Stimulated activated CD4-positive, alpha-beta T cell treated with anti-CD3 and anti-CD28 coated beads, Interleukin-4, amount 100 ng/mL, for 4 hours (primary cell): Measurements from ENCODE around the gene CRISPLD2.
"Not testable (repeated sequence)": the region's sequence is repeated elsewhere in the genome, so short reads cannot be mapped to it uniquely, and the experiment has no call there.

Experiments
- DNase-seq, 2 experiments: peaks; one replicate each; pipeline ENCODE4 v3.0.0-alpha.2; 2020

The CRISPLD2 gene

DNA sequence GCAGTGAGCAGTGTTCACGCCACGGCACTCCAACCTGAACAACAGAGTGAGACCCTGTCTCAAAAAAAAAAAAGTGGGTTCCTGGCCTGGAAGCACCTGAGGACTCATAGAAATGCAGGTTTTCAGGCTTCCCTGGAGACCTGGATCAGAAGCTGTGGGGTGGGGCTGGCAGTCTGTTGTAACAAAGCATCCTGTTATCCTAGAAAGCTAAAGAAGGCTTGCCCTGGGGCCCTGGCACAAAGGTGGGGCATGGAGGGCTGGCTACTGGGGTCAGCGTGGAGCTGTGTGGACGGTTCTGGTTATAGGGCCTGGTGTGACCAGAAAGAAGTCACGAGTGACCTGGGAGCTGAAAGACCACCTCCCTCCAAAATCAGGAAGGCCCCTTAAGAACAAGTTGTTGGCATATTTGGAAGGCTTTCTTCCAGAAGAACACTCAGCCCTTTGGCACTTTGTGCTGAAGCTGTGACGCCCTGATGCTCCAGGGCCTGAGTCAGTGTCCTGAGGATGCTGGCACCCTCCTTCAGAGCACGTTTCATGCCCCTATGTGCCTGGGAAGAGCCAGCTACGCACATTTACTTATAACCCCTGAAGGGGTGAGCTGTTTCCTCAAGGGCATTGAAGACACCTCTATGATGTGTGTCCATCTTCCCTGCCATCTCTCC lies 6.2 kb downstream of the CRISPLD2 start:
- no peak for DNase-seq

DNA sequence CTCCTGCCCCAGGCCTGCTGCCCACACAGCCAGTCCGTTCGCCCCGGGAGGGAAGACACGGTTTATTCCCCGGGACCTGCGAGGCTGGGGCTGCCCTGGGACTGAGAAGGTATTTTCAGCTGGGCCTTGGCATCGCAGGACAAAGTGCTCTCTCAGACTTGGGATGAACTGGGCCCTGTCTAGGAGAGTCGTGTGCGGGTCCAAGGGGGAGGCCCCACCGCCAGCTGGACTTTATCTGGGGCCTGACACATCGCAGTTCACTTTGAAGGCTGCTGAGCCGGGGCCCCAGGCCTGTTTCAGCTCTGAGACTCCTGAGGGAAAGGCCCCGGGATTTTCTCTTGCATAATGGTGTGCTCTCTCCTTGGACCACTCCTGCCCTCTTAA lies 6.8 kb downstream of the CRISPLD2 start:
- no peak for DNase-seq

DNA sequence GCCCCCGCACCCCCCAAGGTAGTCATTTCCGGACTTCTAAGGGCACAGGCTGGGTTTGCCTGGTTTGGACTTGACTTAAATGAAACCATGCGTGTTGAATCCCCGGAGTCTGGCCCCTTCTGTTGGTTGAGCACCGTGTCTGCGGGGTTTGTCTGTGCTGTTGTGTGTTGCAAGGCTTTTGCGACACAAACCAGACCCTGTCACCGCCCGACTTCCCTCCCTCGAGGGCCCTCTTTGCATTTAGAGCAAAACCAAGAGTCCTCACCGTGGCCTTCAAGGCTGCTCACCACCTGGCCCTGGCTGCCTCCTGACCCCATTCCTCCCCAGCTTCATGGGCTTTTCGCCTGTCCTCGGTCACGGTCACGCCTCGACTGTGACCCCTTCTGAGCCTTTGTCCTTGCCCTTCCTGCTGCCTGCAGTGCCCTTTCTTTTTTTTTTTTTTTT lies 7.4 kb downstream of the CRISPLD2 start:
- DNase-seq, result no peak

GRCh38 chr16:84827897-84828296 lies 8.1 kb downstream of the CRISPLD2 start:
- no peak for DNase-seq

- no peak for DNase-seq
Observed at GRCh38 chr16:84828322-84828721, 8.5 kb downstream of the CRISPLD2 start.

DNA sequence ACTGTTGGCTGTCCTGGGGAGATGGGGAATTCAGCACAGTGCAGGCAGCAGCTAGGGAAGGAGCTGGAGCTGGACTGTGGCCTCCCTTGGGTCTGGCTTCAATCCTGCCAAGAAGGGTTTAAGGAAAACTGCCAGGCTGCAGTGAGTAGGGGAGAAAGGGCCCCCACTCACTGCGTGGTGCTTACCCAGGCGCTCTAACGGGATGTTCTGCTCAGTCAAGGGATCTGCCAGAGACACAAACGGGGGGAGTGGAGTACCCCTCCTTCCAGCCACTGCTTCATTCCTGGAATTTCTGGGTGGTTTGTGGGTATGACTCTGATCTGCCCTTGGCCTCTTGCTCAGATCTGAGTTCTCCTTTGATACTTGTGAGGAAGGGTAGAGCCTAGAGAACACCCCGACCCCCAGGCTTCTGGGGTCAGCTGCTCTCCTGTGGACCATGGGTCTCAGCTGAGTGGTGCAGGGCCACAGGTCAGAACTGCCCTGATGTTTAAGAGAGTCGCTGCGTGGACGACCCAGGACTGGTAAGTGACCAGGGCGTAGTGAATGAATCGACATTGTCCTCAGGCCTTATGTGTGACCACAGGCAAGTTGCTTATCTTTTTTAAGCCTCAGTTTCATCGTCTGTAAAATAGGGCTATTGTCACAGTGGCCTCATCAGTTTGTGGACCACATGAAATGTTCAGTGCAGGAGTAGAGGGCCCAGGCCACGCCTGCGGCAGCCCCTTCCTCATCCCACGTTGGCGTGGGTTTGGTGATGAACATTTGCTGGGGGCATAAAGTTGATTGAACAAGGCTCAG lies 9.6 kb downstream of the CRISPLD2 start:
- DNase-seq, result no peak

DNA sequence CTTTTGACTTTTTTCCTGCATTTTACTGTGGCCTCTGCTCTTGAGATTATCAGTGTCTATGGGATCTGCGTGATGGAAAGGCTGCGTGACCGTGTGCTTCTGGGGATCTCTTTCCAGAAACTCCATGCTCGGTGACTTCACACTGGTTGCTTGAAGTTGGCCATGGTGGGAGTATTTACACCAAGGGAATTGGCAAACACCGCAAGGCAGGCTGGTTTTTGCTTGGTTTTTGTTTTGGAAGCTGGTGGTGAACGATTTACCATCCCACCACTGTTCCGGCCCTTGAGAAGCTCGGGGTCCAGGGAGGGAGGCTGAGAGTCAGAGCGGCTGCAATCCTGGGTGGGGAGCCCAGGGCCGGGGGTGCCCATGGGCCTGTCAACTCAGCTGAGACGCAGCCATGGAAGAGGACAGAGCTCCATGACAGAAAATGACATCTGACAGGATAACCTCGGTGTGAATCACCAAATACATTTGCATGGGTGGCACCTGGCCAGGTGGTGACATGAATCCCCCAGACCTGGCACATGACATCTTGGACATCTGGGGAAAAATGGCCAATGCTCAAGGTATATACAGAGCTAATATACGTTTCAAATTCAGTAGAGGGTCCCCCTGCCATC lies 11.1 kb downstream of the CRISPLD2 start:
- DNase-seq, result no peak

GRCh38 chr16:84831728-84832127 lies 11.9 kb downstream of the CRISPLD2 start:
- not testable (repeated sequence) for DNase-seq

- DNase-seq, result no peak
Observed at GRCh38 chr16:84832488-84833143, 12.8 kb downstream of the CRISPLD2 start.

GRCh38 chr16:84833144-84833500 lies 13.3 kb downstream of the CRISPLD2 start:
- no peak for DNase-seq

DNA sequence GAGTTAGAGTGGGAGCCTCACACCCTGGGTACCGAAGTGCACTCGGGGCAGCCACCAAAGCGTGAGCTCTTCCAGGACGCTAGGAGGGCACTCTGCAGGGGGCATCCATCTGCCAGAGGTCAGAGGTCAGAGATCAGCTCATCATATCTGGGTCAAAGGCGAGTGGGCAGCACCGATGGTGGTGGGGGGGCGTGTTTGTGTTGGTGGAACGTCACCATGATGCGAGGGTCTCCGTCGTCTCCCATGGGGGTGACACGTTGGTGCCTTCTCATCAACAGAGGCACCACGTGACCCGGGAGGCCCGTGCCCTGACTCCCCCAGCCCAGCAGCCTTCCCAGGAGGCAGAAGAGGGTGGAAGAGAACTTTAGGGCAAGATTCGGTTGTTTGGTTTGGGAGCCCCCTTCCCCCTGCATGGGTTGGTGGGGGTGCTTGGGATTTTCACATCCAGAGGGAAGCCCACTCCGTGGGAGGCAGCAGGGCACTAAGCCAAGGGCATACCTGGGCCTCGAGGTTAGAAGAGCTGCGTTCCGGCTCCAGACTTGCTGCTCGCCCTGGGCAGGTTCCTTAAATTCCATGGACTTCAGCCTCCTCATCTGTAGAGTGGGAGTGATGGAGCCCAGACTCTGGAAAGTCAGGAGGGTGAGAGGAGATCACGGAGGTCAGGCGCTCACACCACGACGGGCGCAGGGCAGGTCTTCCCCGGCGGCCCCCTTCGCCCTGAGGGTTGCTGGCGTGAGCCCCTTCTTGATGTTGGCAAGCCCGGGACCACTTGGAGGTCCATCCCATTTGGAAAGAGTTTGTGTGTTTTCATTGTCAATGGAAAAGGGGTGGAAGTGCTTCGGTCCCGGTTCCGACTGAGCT lies 14.0 kb downstream of the CRISPLD2 start:
- DNase-seq, result no peak

- no peak for DNase-seq
Observed at GRCh38 chr16:84834403-84834772, 14.6 kb downstream of the CRISPLD2 start.

GRCh38 chr16:84836234-84836647 lies 16.5 kb downstream of the CRISPLD2 start:
- DNase-seq, result no peak

DNA sequence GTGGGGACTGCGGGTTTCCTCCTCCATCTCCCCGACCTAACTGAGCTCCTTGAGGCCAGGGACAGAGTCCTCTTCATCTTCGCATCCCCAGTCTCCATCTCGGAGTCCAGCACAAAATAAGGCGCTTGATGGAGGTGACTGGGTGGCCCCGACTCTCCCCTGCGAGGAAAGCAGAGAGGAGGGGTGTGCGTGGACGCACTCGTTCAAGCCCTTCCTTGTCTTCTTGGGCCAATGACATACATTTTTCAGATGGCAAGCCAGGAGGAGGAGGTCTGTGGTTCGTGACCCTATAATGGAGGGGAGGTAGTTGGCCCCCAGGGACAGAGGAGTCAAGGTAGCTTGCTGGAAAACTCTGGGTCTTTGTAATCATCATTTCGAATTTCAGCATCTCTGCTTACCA lies 17.2 kb downstream of the CRISPLD2 start:
- DNase-seq, result no peak

DNA sequence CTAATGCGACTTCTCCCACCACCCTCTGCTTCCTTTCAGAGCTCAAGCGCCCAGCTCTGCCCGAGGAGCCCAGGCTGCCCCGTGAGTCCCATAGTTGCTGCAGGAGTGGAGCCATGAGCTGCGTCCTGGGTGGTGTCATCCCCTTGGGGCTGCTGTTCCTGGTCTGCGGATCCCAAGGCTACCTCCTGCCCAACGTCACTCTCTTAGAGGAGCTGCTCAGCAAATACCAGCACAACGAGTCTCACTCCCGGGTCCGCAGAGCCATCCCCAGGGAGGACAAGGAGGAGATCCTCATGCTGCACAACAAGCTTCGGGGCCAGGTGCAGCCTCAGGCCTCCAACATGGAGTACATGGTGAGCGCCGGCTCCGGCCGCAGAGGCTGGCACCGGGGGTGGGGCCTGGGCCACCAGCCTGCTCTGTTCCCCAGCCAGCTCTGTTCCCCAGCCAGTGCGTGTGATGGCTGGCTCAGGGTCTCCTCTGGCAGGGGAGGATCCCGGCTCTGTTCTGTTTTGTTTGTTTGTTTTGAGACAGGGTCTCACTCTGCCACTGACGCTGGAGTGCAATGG lies 18.7 kb downstream of the CRISPLD2 start:
- DNase-seq, result no peak

- DNase-seq, result no peak
Observed at GRCh38 chr16:84839054-84839453, 19.3 kb downstream of the CRISPLD2 start.

DNA sequence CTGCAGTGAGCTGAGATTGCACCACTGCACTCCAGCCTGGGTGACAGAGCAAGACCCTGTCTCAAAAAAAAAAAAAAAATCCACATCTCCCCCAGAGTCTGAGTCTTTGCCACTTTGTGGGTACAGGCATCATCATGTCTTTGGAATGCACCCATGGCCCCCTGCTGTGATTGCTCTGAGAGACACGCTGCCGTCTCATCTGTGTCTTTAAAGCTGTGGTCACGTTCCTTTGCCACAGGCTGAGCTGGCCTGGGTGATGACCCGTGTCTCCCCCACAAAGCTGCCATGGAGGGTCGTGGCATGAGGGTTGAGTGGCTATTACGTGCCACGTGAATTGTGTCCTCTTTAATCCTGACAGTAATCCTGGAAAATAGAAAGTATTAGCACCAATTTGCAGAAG lies 20.2 kb downstream of the CRISPLD2 start:
- no peak for DNase-seq

DNA sequence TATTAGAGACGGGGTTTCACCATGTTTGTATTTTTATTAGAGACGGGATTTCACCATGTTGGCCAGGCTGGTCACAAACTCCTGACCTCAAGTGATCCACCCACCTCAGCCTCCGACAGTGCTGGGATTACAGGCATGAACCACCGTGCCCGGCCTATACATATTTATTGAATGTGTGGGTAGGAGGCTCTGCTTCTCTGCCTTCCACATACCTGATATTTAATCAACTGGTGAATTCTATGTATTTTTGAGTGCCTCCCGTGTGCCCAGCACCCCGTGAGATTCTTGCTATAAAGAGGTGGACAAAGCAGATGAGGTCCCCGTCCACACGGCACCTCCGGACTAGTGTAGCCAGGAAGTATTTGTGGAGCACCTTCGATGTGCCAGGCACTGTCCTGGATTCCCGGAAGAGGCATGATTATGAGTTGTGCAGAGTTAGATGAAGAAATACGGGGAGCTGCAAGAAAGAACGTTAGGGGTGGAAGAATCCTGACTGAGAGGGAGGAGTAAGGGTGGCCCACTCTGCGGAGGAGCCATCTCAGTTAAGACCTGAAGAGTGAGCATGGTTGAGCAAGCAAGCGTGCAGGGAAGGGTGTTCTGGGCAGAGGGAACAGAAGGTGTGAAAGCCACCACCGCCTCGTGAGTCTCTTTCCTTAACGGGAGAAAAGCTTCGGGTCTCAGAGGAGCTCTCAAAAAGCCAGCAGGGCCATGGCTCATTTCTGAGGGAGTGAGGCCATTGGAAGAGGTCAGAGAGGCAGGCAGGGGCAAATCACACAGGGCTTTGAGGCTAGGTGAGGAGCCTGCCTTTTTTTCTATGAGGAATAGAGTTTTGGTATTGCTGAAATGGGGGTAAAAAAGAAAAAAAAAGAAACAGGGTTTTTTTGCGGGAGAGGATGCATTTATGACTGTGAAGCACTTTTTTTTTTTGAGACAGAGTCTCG lies 21.2 kb downstream of the CRISPLD2 start:
- no peak for DNase-seq

- DNase-seq, result no peak
Observed at GRCh38 chr16:84841787-84842300, 22.1 kb downstream of the CRISPLD2 start.

DNA sequence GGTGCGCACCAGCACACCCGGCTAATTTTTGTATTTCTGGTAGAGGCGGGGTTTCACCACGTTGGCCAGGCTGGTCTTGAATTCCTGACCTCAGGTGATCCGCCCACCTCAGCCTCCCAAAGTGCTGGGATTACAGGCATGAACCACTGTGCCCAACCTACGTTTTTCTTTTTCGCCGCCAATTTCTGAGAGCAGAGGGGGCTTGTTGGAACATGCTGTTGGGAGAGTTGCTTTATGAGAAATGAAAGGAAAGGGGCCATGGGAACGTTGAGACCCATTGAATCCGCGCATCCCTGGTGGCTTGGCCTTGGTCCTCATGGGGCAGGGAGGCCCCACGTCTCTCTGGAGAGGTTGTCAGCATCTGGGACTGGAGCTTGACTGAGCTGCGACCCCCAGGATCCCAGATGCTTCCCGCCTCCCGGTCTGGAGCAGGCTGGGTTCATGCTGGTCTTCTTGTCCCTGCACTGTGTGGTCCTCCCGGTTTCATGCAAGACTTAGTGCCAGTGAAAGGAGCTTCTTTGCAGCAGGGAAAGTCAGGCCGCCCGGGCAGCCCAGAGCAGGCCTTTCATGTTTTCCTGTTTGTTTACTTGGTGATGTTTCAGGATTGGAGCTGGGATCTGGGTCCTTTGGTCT lies 22.8 kb downstream of the CRISPLD2 start:
- no peak for DNase-seq
